KMS-11 (cell line): ENCODE measurements around the gene HS6ST3.

Experiments
- H2AFZ ChIP-seq: fragments of 200-600 bp; sonication (generic); 2 replicates; pipeline ENCODE4 v1.6.1; 2016; ENCODE audit warnings: antibody characterized with exemption, mixed run types, low read depth
- H3K27ac ChIP-seq: fragments of 200-600 bp; sonication (generic); 2 replicates; pipeline ENCODE4 v1.6.1; 2016; ENCODE audit warnings: mild to moderate bottlenecking, mixed run types
- H3K27me3 ChIP-seq: fragments of 200-600 bp; sonication (generic); 2 replicates; pipeline ENCODE4 v1.6.1; 2017; ENCODE audit warnings: mild to moderate bottlenecking, low read depth, mixed run types, moderate library complexity; ENCODE audit not compliant: insufficient read depth
- H3K36me3 ChIP-seq: fragments of 200-600 bp; sonication (generic); 2 replicates; pipeline ENCODE4 v1.6.1; 2017; ENCODE audit warnings: mild to moderate bottlenecking, mixed run types; ENCODE audit not compliant: insufficient read depth
- H3K4me1 ChIP-seq: fragments of 200-600 bp; sonication (generic); 2 replicates; pipeline ENCODE4 v1.6.1; 2016; ENCODE audit warnings: mild to moderate bottlenecking, low read depth, mixed run types; ENCODE audit not compliant: poor library complexity, severe bottlenecking
- H3K4me2 ChIP-seq: fragments of 200-600 bp; sonication (generic); 2 replicates; pipeline ENCODE4 v1.7.0; 2016; ENCODE audit warnings: mild to moderate bottlenecking, mixed run types
- H3K4me3 ChIP-seq: fragments of 200-600 bp; sonication (generic); IDR thresholded peaks from 2 replicates; pipeline ENCODE4 v1.6.1; 2017; ENCODE audit warnings: low read depth, low read length, mixed read lengths; ENCODE audit not compliant: insufficient read depth
- H3K79me2 ChIP-seq: fragments of 200-600 bp; sonication (generic); 2 replicates; pipeline ENCODE4 v1.6.1; 2016; ENCODE audit warnings: low read depth, mixed run types; ENCODE audit not compliant: insufficient read depth
- H3K9ac ChIP-seq: fragments of 200-600 bp; sonication (generic); 2 replicates; pipeline ENCODE4 v1.6.1; 2016; ENCODE audit warnings: mild to moderate bottlenecking, mixed run types
- H4K20me1 ChIP-seq: fragments of 200-600 bp; sonication (generic); 2 replicates; pipeline ENCODE4 v1.6.1; 2016; ENCODE audit warnings: mild to moderate bottlenecking, mixed run types; ENCODE audit not compliant: insufficient read depth
- TF ChIP-seq, protein P1 (sequence below): fragments of 200-600 bp; sonication (generic); conservative IDR thresholded peaks from 2 replicates; pipeline ENCODE4 v1.6.1; 2017; ENCODE audit warnings: low read depth, mild to moderate bottlenecking, antibody characterized with exemption, low read length, moderate library complexity, mixed read lengths

Gene HS6ST3

DNA sequence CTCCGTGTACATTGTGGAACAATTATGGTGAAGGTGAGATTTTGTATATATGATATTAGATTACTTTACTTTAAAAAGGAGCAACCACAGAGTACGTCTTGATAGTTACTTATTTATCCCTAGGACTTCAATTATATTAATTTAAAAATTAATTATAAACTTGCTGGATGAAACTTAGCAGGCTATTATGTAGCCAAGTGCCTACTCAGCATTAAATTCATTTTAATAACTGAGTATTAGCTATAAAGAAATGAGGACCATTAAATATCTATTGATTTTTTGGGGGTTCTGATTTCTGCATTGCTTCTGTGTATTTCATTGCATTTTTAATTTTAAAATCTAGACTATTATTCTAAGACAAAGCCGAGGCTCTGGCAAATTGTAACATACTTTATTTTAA is 109.4 kb downstream of the HS6ST3 start:
- no peaks in the 10 kb centered on the region for H3K4me1 ChIP-seq

DNA sequence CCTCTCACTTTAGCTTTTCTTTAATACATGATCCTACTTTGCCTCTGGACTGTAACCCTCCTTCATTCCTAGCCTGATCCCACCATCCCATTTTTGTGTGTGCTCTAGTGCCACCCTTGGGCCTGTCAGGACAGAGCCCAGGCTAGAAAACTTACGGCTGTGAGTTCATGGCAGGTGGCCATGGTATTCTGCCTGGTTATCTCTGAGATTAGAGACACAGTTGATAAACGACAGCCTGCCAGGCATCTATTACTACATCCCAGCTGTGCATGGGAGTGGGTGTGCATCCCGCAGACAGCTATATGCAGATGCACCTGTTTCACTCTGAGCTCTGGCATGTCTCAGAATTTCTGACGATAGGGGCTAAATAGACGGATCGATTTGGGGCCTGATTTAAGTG is 110.9 kb downstream of the HS6ST3 start:
- TF ChIP-seq, protein P1, sequence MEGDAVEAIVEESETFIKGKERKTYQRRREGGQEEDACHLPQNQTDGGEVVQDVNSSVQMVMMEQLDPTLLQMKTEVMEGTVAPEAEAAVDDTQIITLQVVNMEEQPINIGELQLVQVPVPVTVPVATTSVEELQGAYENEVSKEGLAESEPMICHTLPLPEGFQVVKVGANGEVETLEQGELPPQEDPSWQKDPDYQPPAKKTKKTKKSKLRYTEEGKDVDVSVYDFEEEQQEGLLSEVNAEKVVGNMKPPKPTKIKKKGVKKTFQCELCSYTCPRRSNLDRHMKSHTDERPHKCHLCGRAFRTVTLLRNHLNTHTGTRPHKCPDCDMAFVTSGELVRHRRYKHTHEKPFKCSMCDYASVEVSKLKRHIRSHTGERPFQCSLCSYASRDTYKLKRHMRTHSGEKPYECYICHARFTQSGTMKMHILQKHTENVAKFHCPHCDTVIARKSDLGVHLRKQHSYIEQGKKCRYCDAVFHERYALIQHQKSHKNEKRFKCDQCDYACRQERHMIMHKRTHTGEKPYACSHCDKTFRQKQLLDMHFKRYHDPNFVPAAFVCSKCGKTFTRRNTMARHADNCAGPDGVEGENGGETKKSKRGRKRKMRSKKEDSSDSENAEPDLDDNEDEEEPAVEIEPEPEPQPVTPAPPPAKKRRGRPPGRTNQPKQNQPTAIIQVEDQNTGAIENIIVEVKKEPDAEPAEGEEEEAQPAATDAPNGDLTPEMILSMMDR: no peak
- Histone ChIP-seq H3K4me2 (no peak overlapping the region), H3K27me3 (no peaks in the 10 kb centered on the region), H3K79me2 (no peaks in the 10 kb centered on the region), H3K4me3 (no peak overlapping the region), H4K20me1 (no peaks in the 10 kb centered on the region), H3K9ac (no peak overlapping the region), H2AFZ (no peak overlapping the region), H3K27ac (no peak overlapping the region), H3K4me1 (no peaks in the 10 kb centered on the region), H3K36me3 (no peaks in the 10 kb centered on the region)

More for the DNA sequence above, 109.4 kb downstream of the HS6ST3 start:
- Histone ChIP-seq H3K36me3 (no peaks in the 10 kb centered on the region), H3K79me2 (no peaks in the 10 kb centered on the region), H4K20me1 (no peaks in the 10 kb centered on the region), H3K27ac (no peak overlapping the region), H3K27me3 (no peaks in the 10 kb centered on the region), H3K9ac (no peak overlapping the region), H2AFZ (no peak overlapping the region), H3K4me3 (no peak overlapping the region), H3K4me2 (no peak overlapping the region)
- TF ChIP-seq, protein P1: no peak

DNA sequence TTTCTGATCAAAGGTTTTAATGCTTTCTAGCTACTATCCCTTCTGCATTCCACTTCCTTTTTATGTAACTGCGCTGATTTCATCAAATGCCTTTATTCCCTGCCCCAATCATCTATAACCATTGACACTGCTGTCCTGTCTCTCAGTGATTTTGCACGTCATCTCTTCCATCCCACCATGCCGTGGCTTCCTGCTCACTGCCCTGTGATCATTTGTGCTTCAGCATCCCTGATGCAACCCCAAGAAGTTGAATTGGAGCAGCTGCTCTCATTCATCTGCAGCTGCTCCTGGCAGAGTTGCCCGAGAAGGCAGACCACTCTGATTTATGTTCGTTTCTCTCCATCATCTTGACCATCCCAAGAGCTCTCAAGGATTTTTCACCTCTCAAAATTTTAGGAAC is 112.4 kb downstream of the HS6ST3 start:
- no peaks in the 10 kb centered on the region for H3K27me3 ChIP-seq
- no peak overlapping the region for H2AFZ ChIP-seq
- TF ChIP-seq, protein P1: no peak
- H3K9ac ChIP-seq: no peak overlapping the region
- no peaks in the 10 kb centered on the region for H3K36me3 ChIP-seq
- H3K27ac ChIP-seq: no peak overlapping the region
- no peaks in the 10 kb centered on the region for H3K4me1 ChIP-seq
- no peaks in the 10 kb centered on the region for H4K20me1 ChIP-seq
- H3K4me3 ChIP-seq: no peak overlapping the region
- H3K79me2 ChIP-seq: no peaks in the 10 kb centered on the region
- no peak overlapping the region for H3K4me2 ChIP-seq

DNA sequence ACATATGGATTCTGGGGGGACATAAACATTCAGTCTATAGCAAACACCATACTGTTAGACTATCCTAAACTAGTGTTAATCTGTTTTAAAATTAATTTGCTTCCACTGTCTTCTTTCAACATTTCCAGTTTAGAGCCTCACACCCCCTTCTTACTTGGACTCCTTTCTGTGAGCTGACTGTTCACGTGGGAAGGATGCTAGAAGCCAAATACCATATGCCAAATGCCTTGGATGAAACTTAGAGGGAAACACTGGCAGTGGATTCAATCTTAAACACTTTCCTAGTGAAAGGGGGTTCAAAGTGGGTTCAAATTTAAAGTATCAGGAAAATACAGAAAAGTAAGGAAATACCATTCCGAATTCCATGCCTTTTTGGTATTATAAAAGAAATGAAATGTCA is 113.6 kb downstream of the HS6ST3 start:
- Histone ChIP-seq H3K27me3 (no peaks in the 10 kb centered on the region), H3K4me3 (no peak overlapping the region), H4K20me1 (no peaks in the 10 kb centered on the region), H3K27ac (no peak overlapping the region), H3K4me1 (no peaks in the 10 kb centered on the region), H3K4me2 (no peak overlapping the region), H3K79me2 (no peaks in the 10 kb centered on the region), H2AFZ (no peak overlapping the region), H3K36me3 (no peaks in the 10 kb centered on the region), H3K9ac (no peak overlapping the region)
- TF ChIP-seq, protein P1: no peak
